GM23248 (cell line): Measurements from ENCODE around the gene COP1. TPM values are rescaled to one million over a fixed set of nuclear protein-coding genes. Genes with fewer than 3 reads are reported as not detected.

ENCODE experiments used
- DNase-seq: peaks from one replicate; pipeline ENCODE4 v3.0.0-alpha.2; 2015
- H2AFZ ChIP-seq: fragments of 200-600 bp; sonication (generic); 2 replicates; pipeline ENCODE4 v1.6.1; 2016; ENCODE audit warnings: antibody characterized with exemption
- H3F3A ChIP-seq: fragments of 200-600 bp; sonication (generic); 2 replicates; pipeline ENCODE4 v1.6.1; 2016; ENCODE audit warnings: mild to moderate bottlenecking, antibody characterized with exemption, mixed run types; ENCODE audit not compliant: insufficient read depth
- H3K27ac ChIP-seq: fragments of 200-600 bp; sonication (generic); 2 replicates; pipeline ENCODE4 v1.5.1; 2016; ENCODE audit warnings: mild to moderate bottlenecking
- H3K27me3 ChIP-seq: fragments of 200-600 bp; sonication (generic); replicated peaks from 2 replicates; pipeline ENCODE4 v1.6.1; 2016; ENCODE audit warnings: mild to moderate bottlenecking; ENCODE audit not compliant: insufficient read depth
- H3K36me3 ChIP-seq: fragments of 200-600 bp; sonication (generic); 2 replicates; pipeline ENCODE4 v1.6.1; 2016; ENCODE audit warnings: low read depth, mild to moderate bottlenecking
- H3K4me1 ChIP-seq: fragments of 200-600 bp; sonication (generic); 2 replicates; pipeline ENCODE4 v1.6.1; 2016; ENCODE audit warnings: mild to moderate bottlenecking; ENCODE audit not compliant: insufficient read depth
- H3K4me2 ChIP-seq: fragments of 200-600 bp; sonication (generic); one replicate; pipeline ENCODE4 v1.6.1; 2016; ENCODE audit warnings: mild to moderate bottlenecking; ENCODE audit not compliant: unreplicated experiment
- H3K4me3 ChIP-seq: fragments of 200-600 bp; sonication (generic); 2 replicates; pipeline ENCODE4 v1.5.1; 2016; ENCODE audit warnings: mild to moderate bottlenecking
- H3K79me2 ChIP-seq: fragments of 200-600 bp; sonication (generic); 2 replicates; pipeline ENCODE4 v1.6.1; 2016; ENCODE audit warnings: mild to moderate bottlenecking; ENCODE audit not compliant: insufficient read depth
- H3K9ac ChIP-seq: fragments of 200-600 bp; sonication (generic); 2 replicates; pipeline ENCODE4 v1.6.1; 2016; ENCODE audit warnings: mild to moderate bottlenecking
- H3K9me2 ChIP-seq: fragments of 200-600 bp; sonication (generic); 2 replicates; pipeline ENCODE4 v1.6.1; 2016; ENCODE audit warnings: mixed run types, mild to moderate bottlenecking, moderate library complexity; ENCODE audit not compliant: insufficient read depth
- H3K9me3 ChIP-seq: fragments of 200-600 bp; sonication (generic); one replicate; pipeline ENCODE4 v1.6.1; 2017; ENCODE audit warnings: low read depth
- H4K20me1 ChIP-seq: fragments of 200-600 bp; sonication (generic); 2 replicates; pipeline ENCODE4 v1.6.0; 2016; ENCODE audit not compliant: insufficient read depth
- EZH2 ChIP-seq: fragments of 200-600 bp; sonication (generic); IDR thresholded peaks from 2 replicates; pipeline ENCODE4 v1.6.1; 2018; ENCODE audit warnings: antibody characterized with exemption, mild to moderate bottlenecking; ENCODE audit not compliant: insufficient read depth, poor library complexity, severe bottlenecking
- EZH2phosphoT487 ChIP-seq: fragments of 200-600 bp; sonication (generic); IDR thresholded peaks from 2 replicates; pipeline ENCODE4 v1.6.1; 2018; ENCODE audit warnings: antibody characterized with exemption, moderate library complexity, mild to moderate bottlenecking, low read depth; ENCODE audit not compliant: insufficient read depth
- WGBS, 2 experiments: methylation state at CpG; one replicate each; pipeline ENCODE4 v1.1.6; 2015 to 2017; ENCODE audit warnings: low lambda C conversion rate in 2 of 2, low coverage in 1 of 2; ENCODE audit errors: missing lambda C conversion rate in 2 of 2; 5-methylcytosine and 5-hydroxymethylcytosine counted together
- in situ Hi-C: fragments of 300-500 bp; cut with MboI; formaldehyde crosslinking; loops from 2 replicates; pipeline ENCODE4 v1.15.0; 2020
- polyA plus RNA-seq: library from polyadenylated mRNA; unstranded; fragments of >200 nt; fragmentation: Nextera tagmentation; extraction: Ambion mirVana; gene quantifications from 2 replicates; pipeline ENCODE4 v1.2.1, GENCODE V29; 2016
- total RNA-seq: library from RNA; depleted of rRNA; stranded (reverse); fragments of >200 nt; shearing (Covaris generic); gene quantifications from 2 replicates; pipeline ENCODE4 v1.2.3, GENCODE V29; 2014

Gene COP1
- total and polyA plus RNA-seq, 2 experiments from 2014 or later: 42.4 to 55.1 TPM

GRCh38 chr1:176051902-176052518 lies 155.1 kb downstream of the COP1 start:
- Histone ChIP-seq H3K4me1 (no peaks in the 10 kb centered on the region), H3F3A (peaks cover 6% of the 10 kb centered on the region; the same call in 1 of the 2 replicates), H3K4me2 (no peak overlapping the region), H2AFZ (no peak overlapping the region), H3K36me3 (no peaks in the 10 kb centered on the region), H3K27me3 (no peaks in the 10 kb centered on the region), H3K9me3 (no peaks in the 10 kb centered on the region), H4K20me1 (no peaks in the 10 kb centered on the region), H3K9ac (no peak overlapping the region), H3K79me2 (peaks cover 4% of the 10 kb centered on the region; the same call in 1 of the 2 replicates), H3K9me2 (no peaks in the 10 kb centered on the region), H3K4me3 (no peak overlapping the region), H3K27ac (no peak overlapping the region)
- DNase-seq: peak; percentile 8
- TF ChIP-seq EZH2phosphoT487 (no peak), EZH2 (no peak)
- WGBS, 2 experiments: 79 to 87% methylated on average over 4 of the region's 4 CpGs
- in situ Hi-C loops: loop anchor here (25.0 kb wide), 1 partner anchor 565 kb away; no protein-coding TSS in a partner anchor

GRCh38 chr1:176051402-176051801 lies 155.7 kb downstream of the COP1 start:
- Histone ChIP-seq H3K4me2 (no peak overlapping the region), H3K9me2 (no peaks in the 10 kb centered on the region), H3K79me2 (peaks cover 5% of the 10 kb centered on the region; the same call in 1 of the 2 replicates), H3K27ac (no peak overlapping the region), H3K9ac (no peak overlapping the region), H2AFZ (no peak overlapping the region), H3K4me1 (no peaks in the 10 kb centered on the region), H3K27me3 (no peaks in the 10 kb centered on the region), H3K9me3 (no peaks in the 10 kb centered on the region), H3K36me3 (no peaks in the 10 kb centered on the region), H4K20me1 (no peaks in the 10 kb centered on the region), H3K4me3 (no peak overlapping the region), H3F3A (peaks cover 6% of the 10 kb centered on the region; the same call in 1 of the 2 replicates)
- TF ChIP-seq EZH2 (no peak), EZH2phosphoT487 (no peak)
- 97 to 99% methylated on average over 3 of the region's 3 CpGs for WGBS, 2 experiments
- in situ Hi-C loops: loop anchor here (25.0 kb wide), 1 partner anchor 564 kb away; no protein-coding TSS in a partner anchor
- no peak for DNase-seq

GRCh38 chr1:176049582-176049981 lies 157.5 kb downstream of the COP1 start:
- H3K79me2 ChIP-seq: peaks cover 8% of the 10 kb centered on the region; the same call in 1 of the 2 replicates
- H3K27ac ChIP-seq: no peak overlapping the region
- no peaks in the 10 kb centered on the region for H4K20me1 ChIP-seq
- H2AFZ ChIP-seq: no peak overlapping the region
- in situ Hi-C loops: no loop called here
- H3K4me2 ChIP-seq: no peak overlapping the region
- DNase-seq: no peak
- H3K27me3 ChIP-seq: no peaks in the 10 kb centered on the region
- no peak overlapping the region for H3K4me3 ChIP-seq
- peaks cover 6% of the 10 kb centered on the region; the same call in 1 of the 2 replicates for H3F3A ChIP-seq
- no peaks in the 10 kb centered on the region for H3K9me2 ChIP-seq
- no peak for TF ChIP-seq EZH2
- TF ChIP-seq EZH2phosphoT487: no peak
- peaks cover 9% of the 10 kb centered on the region; the same call in 1 of the 2 replicates for H3K36me3 ChIP-seq
- H3K4me1 ChIP-seq: no peaks in the 10 kb centered on the region
- no peaks in the 10 kb centered on the region for H3K9me3 ChIP-seq
- no peak overlapping the region for H3K9ac ChIP-seq

GRCh38 chr1:176046926-176047325 lies 160.2 kb downstream of the COP1 start:
- 97 to 98% methylated on average over 3 of the region's 3 CpGs for WGBS, 2 experiments
- Histone ChIP-seq H3K27ac (no peak overlapping the region), H3K27me3 (no peaks in the 10 kb centered on the region), H2AFZ (no peak overlapping the region), H3K9me2 (no peaks in the 10 kb centered on the region), H3K9ac (no peak overlapping the region), H4K20me1 (no peaks in the 10 kb centered on the region), H3K9me3 (no peaks in the 10 kb centered on the region), H3K4me1 (no peaks in the 10 kb centered on the region), H3K4me3 (no peak overlapping the region), H3K4me2 (no peak overlapping the region), H3K36me3 (peaks cover 18% of the 10 kb centered on the region), H3F3A (no peaks in the 10 kb centered on the region), H3K79me2 (peaks cover 13% of the 10 kb centered on the region; the same call in 1 of the 2 replicates)
- no peak for TF ChIP-seq EZH2phosphoT487
- DNase-seq: no peak
- in situ Hi-C loops: no loop called here
